PFSK-1 (cell line): ENCODE data around the gene GPN2.

ENCODE experiments used
- FOXP2 ChIP-seq: optimal IDR thresholded peaks from 2 replicates; pipeline ENCODE3; 2011; ENCODE audit warnings: borderline replicate concordance, control low read depth, inconsistent platforms; ENCODE audit not compliant: insufficient read depth; ENCODE audit errors: extremely low read length, extremely low read depth
- POLR2AphosphoS5 ChIP-seq: IDR thresholded peaks from 2 replicates; pipeline ENCODE4 v1.6.1; 2012; ENCODE audit warnings: low read depth, mild to moderate bottlenecking, control low read depth, low read length, moderate library complexity
- REST ChIP-seq, 2 experiments: IDR thresholded peaks; 2 replicates each; pipeline versions ENCODE4 v1.6.1 to v1.8.0; 2011 to 2012; ENCODE audit warnings: low read depth in 2 of 2, low read length in 2 of 2, control low read depth in 1 of 2, inconsistent platforms in 1 of 2, mild to moderate bottlenecking in 1 of 2, moderate library complexity in 1 of 2; ENCODE audit not compliant: insufficient read depth in 1 of 2
- SIN3A ChIP-seq: IDR thresholded peaks from 2 replicates; pipeline ENCODE4 v1.6.1; 2012; ENCODE audit warnings: mild to moderate bottlenecking, low read length, moderate library complexity, borderline replicate concordance; ENCODE audit not compliant: insufficient read depth
- TAF1 ChIP-seq: IDR thresholded peaks from 2 replicates; pipeline ENCODE4 v1.6.1; 2012; ENCODE audit warnings: low read length, control low read depth, borderline replicate concordance; ENCODE audit not compliant: insufficient read depth

The GPN2 gene

GRCh38 chr1:26882696-26883463, 7.2 kb downstream of the GPN2 start:
- TF ChIP-seq REST (IDR thresholded peaks at IDR 0.05; ENCODE audit: insufficient read depth in 1 of 2, low read depth in 2 of 2, low read length in 2 of 2) = no peak
- TF ChIP-seq SIN3A = no peak
- TF ChIP-seq POLR2AphosphoS5 = no peak
- no peak for TF ChIP-seq TAF1

GRCh38 chr1:26879793-26880192, 10.3 kb downstream of the GPN2 start:
- no peak for TF ChIP-seq FOXP2
- TF ChIP-seq SIN3A = no peak
- no peak for TF ChIP-seq POLR2AphosphoS5
- TF ChIP-seq TAF1 = no peak
- TF ChIP-seq REST (IDR thresholded peaks at IDR 0.05; ENCODE audit: insufficient read depth in 1 of 2, low read depth in 2 of 2, low read length in 2 of 2) = no peak

- TF ChIP-seq SIN3A = no peak
- TF ChIP-seq POLR2AphosphoS5 = no peak
Observed at GRCh38 chr1:26877326-26877725, 12.8 kb downstream of the GPN2 start.

GRCh38 chr1:26874896-26875295, 15.2 kb downstream of the GPN2 start:
- TF ChIP-seq TAF1 (no peak), POLR2AphosphoS5 (no peak), FOXP2 (no peak), SIN3A (no peak), REST (IDR thresholded peaks at IDR 0.05; ENCODE audit: insufficient read depth in 1 of 2, low read depth in 2 of 2, low read length in 2 of 2) (no peak)

GRCh38 chr1:26864610-26865480, 25.2 kb downstream of the GPN2 start:
- TF ChIP-seq TAF1 (no peak; the same call in 1 of the 2 replicates), POLR2AphosphoS5 (peak; percentile 82), REST (IDR thresholded peaks at IDR 0.05; ENCODE audit: insufficient read depth in 1 of 2, low read depth in 2 of 2, low read length in 2 of 2) (no peak), FOXP2 (no peak)
